Measurements from ENCODE around the gene RPL29. TPM values are rescaled to one million over a fixed set of nuclear protein-coding genes. Genes with fewer than 3 reads are reported as not detected.
"Not testable (repeated sequence)": the region's sequence is repeated elsewhere in the genome, so short reads cannot be mapped to it uniquely, and the experiment has no call there.

RPL29 gene
- 1,860 TPM for polyA plus RNA-seq (2013, experiment 1 of 4)
- 1,954 TPM for polyA plus RNA-seq (2013, experiment 2 of 4)
- polyA plus RNA-seq (2013, experiment 3 of 4), result 1,946 TPM
- 2,154 TPM for polyA plus RNA-seq (2013, experiment 4 of 4)

DNA sequence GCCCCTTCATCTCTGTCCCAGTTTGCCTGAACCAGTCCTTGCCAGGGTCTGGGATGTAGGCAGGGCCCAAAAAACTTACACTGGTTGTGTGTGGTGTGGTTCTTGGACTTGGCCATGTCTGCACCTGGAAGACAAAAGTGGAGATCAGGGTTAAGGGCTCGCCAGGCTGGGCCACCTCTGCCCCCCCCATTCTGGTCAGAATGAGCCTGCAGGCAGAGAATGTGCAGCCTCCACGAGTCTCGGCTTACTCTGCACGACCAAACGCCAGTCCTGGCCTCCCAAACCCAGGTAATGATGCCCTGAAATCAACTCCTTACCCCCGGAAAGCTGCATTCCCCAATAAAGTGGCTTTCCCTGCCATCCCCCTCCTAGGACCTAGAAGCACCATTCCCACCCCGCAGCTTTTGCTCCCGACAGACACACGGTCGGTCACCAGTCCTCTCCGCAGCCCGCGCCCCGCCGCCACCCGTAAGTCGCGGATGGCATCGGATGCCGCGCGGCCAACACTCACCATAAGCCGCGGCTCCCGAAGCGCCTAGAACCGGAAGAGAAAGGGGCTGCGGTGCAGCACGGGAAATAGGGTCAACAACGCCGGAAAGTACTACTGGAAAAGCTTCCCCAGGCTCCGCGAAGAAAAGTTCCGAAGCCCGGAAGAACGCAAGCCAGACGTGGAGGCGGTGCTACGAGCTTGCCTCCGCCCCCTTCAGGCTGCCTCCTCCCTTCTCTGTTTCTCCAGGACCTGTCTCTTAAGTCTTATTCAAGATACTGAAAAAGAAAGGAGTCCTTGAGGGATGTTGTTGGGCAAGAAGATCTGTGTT is at the start of gene RPL29:
TSS of gene RPL29 (minus strand) at position 550 of the 818 bp plus-strand sequence. CDS start at position 116, 434 bp downstream.
- H3K27me3 ChIP-seq (ENCODE audit: control insufficient read depth, insufficient read depth, low read length, poor library complexity, severe bottlenecking), result no peaks in the 10 kb centered on the region
- WGBS, 2 experiments, result 0 to 1% methylated on average over 40 of the region's 40 CpGs
- H3K4me1 ChIP-seq (ENCODE audit: control insufficient read depth, insufficient read depth, low read length), result peaks cover 8% of the 10 kb centered on the region
- peak within 1 kb of the TSS; percentile 100 for H3K4me3 ChIP-seq (ENCODE audit: insufficient read depth, low read depth, low read length)
- peak within 1 kb of the TSS; percentile 98 for H3K27ac ChIP-seq (ENCODE audit: insufficient read depth, low read depth, low read length, poor library complexity, severe bottlenecking)
- H3K9me3 ChIP-seq (ENCODE audit: control insufficient read depth, low read length), result no peaks in the 10 kb centered on the region
- peaks cover 26% of the 10 kb centered on the region for H3K36me3 ChIP-seq (ENCODE audit: control insufficient read depth, insufficient read depth, low read length)

- H3K36me3 ChIP-seq (ENCODE audit: control insufficient read depth, insufficient read depth, low read length), result no peaks in the 10 kb centered on the region
- H3K27me3 ChIP-seq (ENCODE audit: control insufficient read depth, insufficient read depth, low read length, poor library complexity, severe bottlenecking), result no peaks in the 10 kb centered on the region
- H3K4me1 ChIP-seq (ENCODE audit: control insufficient read depth, insufficient read depth, low read length), result peaks cover 21% of the 10 kb centered on the region
- no peak overlapping the region for H3K4me3 ChIP-seq (ENCODE audit: insufficient read depth, low read depth, low read length)
- no peaks in the 10 kb centered on the region for H3K9me3 ChIP-seq (ENCODE audit: control insufficient read depth, low read length)
- 87% methylated on average over 18 of the region's 18 CpGs for WGBS, 2 experiments
- no peak overlapping the region for H3K27ac ChIP-seq (ENCODE audit: insufficient read depth, low read depth, low read length, poor library complexity, severe bottlenecking)
These were observed 49.3 kb upstream of the RPL29 start for GRCh38 chr3:52044869-52045619.

- H3K36me3 ChIP-seq (ENCODE audit: control insufficient read depth, insufficient read depth, low read length), result no peaks in the 10 kb centered on the region
- no peak overlapping the region for H3K4me3 ChIP-seq (ENCODE audit: insufficient read depth, low read depth, low read length)
- 86 to 87% methylated on average over 6 of the region's 6 CpGs for WGBS, 2 experiments
- no peaks in the 10 kb centered on the region for H3K27me3 ChIP-seq (ENCODE audit: control insufficient read depth, insufficient read depth, low read length, poor library complexity, severe bottlenecking)
- peaks cover 27% of the 10 kb centered on the region for H3K4me1 ChIP-seq (ENCODE audit: control insufficient read depth, insufficient read depth, low read length)
- H3K9me3 ChIP-seq (ENCODE audit: control insufficient read depth, low read length), result no peaks in the 10 kb centered on the region
- H3K27ac ChIP-seq (ENCODE audit: insufficient read depth, low read depth, low read length, poor library complexity, severe bottlenecking), result no peak overlapping the region
These were observed 48.1 kb upstream of the RPL29 start for GRCh38 chr3:52043750-52044149.

DNA sequence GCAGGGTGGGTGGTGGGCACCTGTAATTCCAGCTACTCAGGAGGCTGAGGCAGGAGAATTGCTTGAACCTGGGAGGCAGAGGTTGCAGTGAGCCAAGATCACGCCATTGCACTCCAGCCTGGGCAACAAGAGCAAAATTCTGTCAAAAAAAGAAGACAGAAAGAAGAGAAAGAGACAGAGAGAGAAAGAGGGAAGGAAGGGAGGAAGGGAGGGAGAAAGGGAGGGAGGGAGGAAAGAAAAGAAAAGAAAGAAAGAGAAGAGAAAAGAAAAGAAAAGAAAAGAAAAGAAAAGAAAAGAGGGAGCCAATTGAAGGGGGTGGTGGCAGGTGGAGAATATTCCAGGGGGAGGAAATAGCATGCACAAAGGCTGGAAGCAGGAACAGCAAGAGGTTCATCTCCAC is 47.3 kb upstream of the RPL29 start:
- H3K36me3 ChIP-seq (ENCODE audit: control insufficient read depth, insufficient read depth, low read length); H3K27ac ChIP-seq (ENCODE audit: insufficient read depth, low read depth, low read length, poor library complexity, severe bottlenecking); H3K27me3 ChIP-seq (ENCODE audit: control insufficient read depth, insufficient read depth, low read length, poor library complexity, severe bottlenecking); H3K9me3 ChIP-seq (ENCODE audit: control insufficient read depth, low read length); H3K4me3 ChIP-seq (ENCODE audit: insufficient read depth, low read depth, low read length): not testable (repeated sequence)
- peaks cover 27% of the 10 kb centered on the region for H3K4me1 ChIP-seq (ENCODE audit: control insufficient read depth, insufficient read depth, low read length)
- WGBS, 2 experiments, result 85 to 88% methylated on average over 1 of the region's 1 CpG

- Histone ChIP-seq H3K4me1 (ENCODE audit: control insufficient read depth, insufficient read depth, low read length) (peaks cover 27% of the 10 kb centered on the region), H3K27me3 (ENCODE audit: control insufficient read depth, insufficient read depth, low read length, poor library complexity, severe bottlenecking) (no peaks in the 10 kb centered on the region), H3K27ac (ENCODE audit: insufficient read depth, low read depth, low read length, poor library complexity, severe bottlenecking) (no peak overlapping the region), H3K9me3 (ENCODE audit: control insufficient read depth, low read length) (no peaks in the 10 kb centered on the region), H3K4me3 (ENCODE audit: insufficient read depth, low read depth, low read length) (no peak overlapping the region), H3K36me3 (ENCODE audit: control insufficient read depth, insufficient read depth, low read length) (no peaks in the 10 kb centered on the region)
- 81 to 82% methylated on average over 10 of the region's 10 CpGs for WGBS, 2 experiments
These were observed 45.5 kb upstream of the RPL29 start for GRCh38 chr3:52041118-52041731.

- Histone ChIP-seq H3K27me3 (ENCODE audit: control insufficient read depth, insufficient read depth, low read length, poor library complexity, severe bottlenecking) (no peaks in the 10 kb centered on the region), H3K4me3 (ENCODE audit: insufficient read depth, low read depth, low read length) (no peak overlapping the region), H3K36me3 (ENCODE audit: control insufficient read depth, insufficient read depth, low read length) (no peaks in the 10 kb centered on the region), H3K4me1 (ENCODE audit: control insufficient read depth, insufficient read depth, low read length) (peaks cover 20% of the 10 kb centered on the region), H3K27ac (ENCODE audit: insufficient read depth, low read depth, low read length, poor library complexity, severe bottlenecking) (no peak overlapping the region), H3K9me3 (ENCODE audit: control insufficient read depth, low read length) (no peaks in the 10 kb centered on the region)
- WGBS, 2 experiments, result 92 to 96% methylated on average over 8 of the region's 8 CpGs
These were observed 44.9 kb upstream of the RPL29 start for GRCh38 chr3:52040600-52040999.

DNA sequence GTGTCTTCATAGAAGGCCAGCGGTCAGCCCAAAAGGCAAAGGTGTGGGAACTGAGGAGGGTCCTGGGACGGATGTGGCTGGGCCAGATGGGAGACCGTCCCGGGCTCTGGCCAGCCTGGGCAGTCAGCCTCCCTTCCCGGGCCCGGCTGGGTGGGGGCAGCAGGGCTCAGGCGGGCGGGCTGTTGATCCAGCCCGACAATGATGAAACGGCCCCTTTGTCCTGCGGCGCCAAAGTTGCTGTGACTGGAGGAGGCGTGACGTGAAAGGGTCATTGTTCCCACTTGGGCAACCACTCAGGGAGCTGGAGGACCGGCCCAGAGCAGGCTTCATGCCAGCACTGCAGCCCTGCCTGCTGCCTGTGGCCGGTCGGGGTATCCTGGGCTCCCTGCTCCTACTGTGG is 44.2 kb upstream of the RPL29 start:
- 70 to 71% methylated on average over 17 of the region's 17 CpGs for WGBS, 2 experiments
- Histone ChIP-seq H3K36me3 (ENCODE audit: control insufficient read depth, insufficient read depth, low read length) (no peaks in the 10 kb centered on the region), H3K27me3 (ENCODE audit: control insufficient read depth, insufficient read depth, low read length, poor library complexity, severe bottlenecking) (no peaks in the 10 kb centered on the region), H3K9me3 (ENCODE audit: control insufficient read depth, low read length) (no peaks in the 10 kb centered on the region), H3K4me1 (ENCODE audit: control insufficient read depth, insufficient read depth, low read length) (peaks cover 14% of the 10 kb centered on the region), H3K4me3 (ENCODE audit: insufficient read depth, low read depth, low read length) (no peak overlapping the region), H3K27ac (ENCODE audit: insufficient read depth, low read depth, low read length, poor library complexity, severe bottlenecking) (peak overlapping the region; percentile 67)

DNA sequence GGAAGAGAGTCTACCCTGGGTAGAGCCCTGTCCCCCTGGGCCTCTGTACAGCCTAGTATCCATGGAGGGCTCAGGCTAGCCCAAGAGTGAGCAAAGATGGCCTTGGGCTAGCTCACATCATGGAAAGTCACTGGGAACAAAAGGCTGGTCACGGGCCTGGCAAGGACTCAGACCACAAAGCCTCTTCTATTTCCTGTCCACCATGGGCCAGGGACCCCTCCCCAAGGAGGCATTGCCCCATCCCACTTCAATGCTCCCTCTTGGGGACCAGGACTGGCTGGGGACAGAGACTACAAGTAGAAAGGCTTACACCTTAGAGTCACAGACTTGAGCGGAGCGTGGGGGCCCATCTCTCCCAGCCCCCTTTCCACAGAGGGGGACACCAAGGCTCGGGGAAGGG is 43.7 kb upstream of the RPL29 start:
- no peaks in the 10 kb centered on the region for H3K36me3 ChIP-seq (ENCODE audit: control insufficient read depth, insufficient read depth, low read length)
- peaks cover 14% of the 10 kb centered on the region for H3K4me1 ChIP-seq (ENCODE audit: control insufficient read depth, insufficient read depth, low read length)
- peak overlapping the region; percentile 67 for H3K27ac ChIP-seq (ENCODE audit: insufficient read depth, low read depth, low read length, poor library complexity, severe bottlenecking)
- no peaks in the 10 kb centered on the region for H3K9me3 ChIP-seq (ENCODE audit: control insufficient read depth, low read length)
- H3K4me3 ChIP-seq (ENCODE audit: insufficient read depth, low read depth, low read length), result no peak overlapping the region
- H3K27me3 ChIP-seq (ENCODE audit: control insufficient read depth, insufficient read depth, low read length, poor library complexity, severe bottlenecking), result no peaks in the 10 kb centered on the region
- 92 to 94% methylated on average over 4 of the region's 4 CpGs for WGBS, 2 experiments

- H3K9me3 ChIP-seq (ENCODE audit: control insufficient read depth, low read length), result no peaks in the 10 kb centered on the region
- no peak overlapping the region for H3K27ac ChIP-seq (ENCODE audit: insufficient read depth, low read depth, low read length, poor library complexity, severe bottlenecking)
- no peak overlapping the region for H3K4me3 ChIP-seq (ENCODE audit: insufficient read depth, low read depth, low read length)
- peaks cover 16% of the 10 kb centered on the region for H3K4me1 ChIP-seq (ENCODE audit: control insufficient read depth, insufficient read depth, low read length)
- no peaks in the 10 kb centered on the region for H3K36me3 ChIP-seq (ENCODE audit: control insufficient read depth, insufficient read depth, low read length)
- H3K27me3 ChIP-seq (ENCODE audit: control insufficient read depth, insufficient read depth, low read length, poor library complexity, severe bottlenecking), result no peaks in the 10 kb centered on the region
- WGBS, 2 experiments, result 96% methylated on average over 6 of the region's 6 CpGs
These were observed 42.5 kb upstream of the RPL29 start for GRCh38 chr3:52038227-52038626.

GRCh38 chr3:52037291-52037690 is 41.6 kb upstream of the RPL29 start:
- Histone ChIP-seq H3K27ac (ENCODE audit: insufficient read depth, low read depth, low read length, poor library complexity, severe bottlenecking) (no peak overlapping the region), H3K9me3 (ENCODE audit: control insufficient read depth, low read length) (no peaks in the 10 kb centered on the region), H3K4me3 (ENCODE audit: insufficient read depth, low read depth, low read length) (no peak overlapping the region), H3K27me3 (ENCODE audit: control insufficient read depth, insufficient read depth, low read length, poor library complexity, severe bottlenecking) (no peaks in the 10 kb centered on the region), H3K36me3 (ENCODE audit: control insufficient read depth, insufficient read depth, low read length) (no peaks in the 10 kb centered on the region), H3K4me1 (ENCODE audit: control insufficient read depth, insufficient read depth, low read length) (peaks cover 26% of the 10 kb centered on the region)
- WGBS, 2 experiments, result 90 to 93% methylated on average over 4 of the region's 4 CpGs
